Measurements from ENCODE around the gene ATOH1. TPM values are rescaled to one million over a fixed set of nuclear protein-coding genes. Genes with fewer than 3 reads are reported as not detected.

ATOH1 gene
- polyA plus RNA-seq, 3 donors = not detected

DNA sequence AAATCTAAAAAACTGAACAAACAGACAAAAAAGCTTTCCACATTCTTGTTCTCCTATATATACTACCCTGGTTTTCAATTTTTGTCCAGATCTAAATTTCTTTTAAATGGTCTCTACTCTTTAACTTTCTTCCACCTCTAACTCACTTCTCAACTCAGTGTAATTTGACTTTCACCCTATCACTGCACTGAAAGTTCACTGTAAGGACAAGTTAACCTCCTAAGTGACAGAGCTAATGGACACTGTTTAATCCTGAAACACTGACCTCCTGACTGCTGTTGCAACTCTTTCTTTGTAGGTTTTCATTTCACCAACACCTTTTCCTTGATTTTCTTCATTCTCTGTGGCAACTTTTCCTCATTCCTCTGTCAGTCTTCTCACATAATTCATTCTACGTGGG lies 50.0 kb downstream of the ATOH1 start:
- WGBS (ENCODE audit: insufficient coverage) = 100% methylated on average over 1 of the region's 1 CpG
- H3K4me1 ChIP-seq (ENCODE audit: control insufficient read depth in 1 of 2, insufficient read depth in 2 of 2, low read length in 2 of 2) = no peaks in the 10 kb centered on the region
- no peaks in the 10 kb centered on the region for H4K20me1 ChIP-seq (ENCODE audit: insufficient read depth, low read length)
- TF ChIP-seq, protein P1, sequence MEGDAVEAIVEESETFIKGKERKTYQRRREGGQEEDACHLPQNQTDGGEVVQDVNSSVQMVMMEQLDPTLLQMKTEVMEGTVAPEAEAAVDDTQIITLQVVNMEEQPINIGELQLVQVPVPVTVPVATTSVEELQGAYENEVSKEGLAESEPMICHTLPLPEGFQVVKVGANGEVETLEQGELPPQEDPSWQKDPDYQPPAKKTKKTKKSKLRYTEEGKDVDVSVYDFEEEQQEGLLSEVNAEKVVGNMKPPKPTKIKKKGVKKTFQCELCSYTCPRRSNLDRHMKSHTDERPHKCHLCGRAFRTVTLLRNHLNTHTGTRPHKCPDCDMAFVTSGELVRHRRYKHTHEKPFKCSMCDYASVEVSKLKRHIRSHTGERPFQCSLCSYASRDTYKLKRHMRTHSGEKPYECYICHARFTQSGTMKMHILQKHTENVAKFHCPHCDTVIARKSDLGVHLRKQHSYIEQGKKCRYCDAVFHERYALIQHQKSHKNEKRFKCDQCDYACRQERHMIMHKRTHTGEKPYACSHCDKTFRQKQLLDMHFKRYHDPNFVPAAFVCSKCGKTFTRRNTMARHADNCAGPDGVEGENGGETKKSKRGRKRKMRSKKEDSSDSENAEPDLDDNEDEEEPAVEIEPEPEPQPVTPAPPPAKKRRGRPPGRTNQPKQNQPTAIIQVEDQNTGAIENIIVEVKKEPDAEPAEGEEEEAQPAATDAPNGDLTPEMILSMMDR (IDR thresholded peaks at IDR 0.05) = no peak
- intact Hi-C loops (cut with micrococcal nuclease) = no loop called here
- no peak overlapping the region for H2AFZ ChIP-seq (ENCODE audit: insufficient read depth, low read depth, low read length, poor library complexity, severe bottlenecking)
- DNase-seq = no peak
- H3K9ac ChIP-seq (ENCODE audit: insufficient read depth, low read length, poor library complexity, severe bottlenecking) = no peak overlapping the region
- no peaks in the 10 kb centered on the region for H3K79me2 ChIP-seq (ENCODE audit: insufficient read depth, low read length)
- no peaks in the 10 kb centered on the region for H3K4me1 Mint-ChIP-seq
- H3K9me3 Mint-ChIP-seq = peaks cover 0 to 2% (median 0%) of the 10 kb centered on the region in 7 donors
- H3K4me3 ChIP-seq (replicated peaks in 1 of 3; ENCODE audit: low read depth in 2 of 3, low read length in 3 of 3) = no peak overlapping the region
- H3K27me3 Mint-ChIP-seq (ENCODE audit: low read depth in 3 of 3) = peaks cover 0 to 3% (median 0%) of the 10 kb centered on the region in 3 donors
- no peak overlapping the region for H3K4me3 Mint-ChIP-seq
- no peak overlapping the region for H3K27ac ChIP-seq (ENCODE audit: low read depth in 1 of 2, low read length in 2 of 2)
- H3K36me3 ChIP-seq (replicated peaks in 1 of 2; ENCODE audit: control insufficient read depth in 1 of 2, insufficient read depth in 2 of 2, low read length in 2 of 2) = no peaks in the 10 kb centered on the region
- H3K27ac Mint-ChIP-seq = no peak overlapping the region
- H3K9me3 ChIP-seq (replicated peaks in 1 of 2; ENCODE audit: control insufficient read depth in 1 of 2, insufficient read depth in 1 of 2, low read length in 2 of 2) = no peaks in the 10 kb centered on the region
- H3K36me3 Mint-ChIP-seq = no peaks in the 10 kb centered on the region
- no peaks in the 10 kb centered on the region for H3K27me3 ChIP-seq (ENCODE audit: control insufficient read depth in 2 of 2, insufficient read depth in 2 of 2, low read length in 2 of 2)
- no peak overlapping the region for H3K4me2 ChIP-seq (replicated peaks; ENCODE audit: extremely low read depth, low read length, poor library complexity, severe bottlenecking)

DNA sequence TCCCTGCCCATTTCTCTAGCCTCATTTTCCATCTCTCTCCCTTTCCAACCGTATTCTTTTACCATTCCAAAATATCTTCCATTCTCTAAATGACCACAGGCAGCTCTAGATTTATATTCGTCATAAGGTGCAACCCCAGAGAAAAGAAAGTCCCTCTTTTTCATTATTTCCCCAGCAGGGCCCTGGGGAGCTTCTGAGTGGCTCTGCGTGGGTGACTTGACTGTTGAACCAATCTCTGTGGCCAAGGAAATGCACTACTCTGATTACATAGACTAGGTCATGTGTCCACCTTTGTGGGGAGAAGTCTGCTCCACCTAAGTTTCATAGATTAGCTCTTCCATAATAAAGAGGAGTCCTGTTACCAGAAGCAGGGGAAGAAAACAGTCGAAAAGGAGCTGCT lies 51.4 kb downstream of the ATOH1 start:
- Histone ChIP-seq H3K4me3 (replicated peaks in 1 of 3; ENCODE audit: low read depth in 2 of 3, low read length in 3 of 3) (no peak overlapping the region), H3K36me3 (replicated peaks in 1 of 2; ENCODE audit: control insufficient read depth in 1 of 2, insufficient read depth in 2 of 2, low read length in 2 of 2) (no peaks in the 10 kb centered on the region), H3K9ac (ENCODE audit: insufficient read depth, low read length, poor library complexity, severe bottlenecking) (no peak overlapping the region), H3K79me2 (ENCODE audit: insufficient read depth, low read length) (no peaks in the 10 kb centered on the region), H3K27me3 (ENCODE audit: control insufficient read depth in 2 of 2, insufficient read depth in 2 of 2, low read length in 2 of 2) (no peaks in the 10 kb centered on the region), H4K20me1 (ENCODE audit: insufficient read depth, low read length) (no peaks in the 10 kb centered on the region), H3K27ac (ENCODE audit: low read depth in 1 of 2, low read length in 2 of 2) (no peak overlapping the region), H3K4me2 (replicated peaks; ENCODE audit: extremely low read depth, low read length, poor library complexity, severe bottlenecking) (no peak overlapping the region), H3K9me3 (replicated peaks in 1 of 2; ENCODE audit: control insufficient read depth in 1 of 2, insufficient read depth in 1 of 2, low read length in 2 of 2) (no peaks in the 10 kb centered on the region), H2AFZ (ENCODE audit: insufficient read depth, low read depth, low read length, poor library complexity, severe bottlenecking) (no peak overlapping the region), H3K4me1 (ENCODE audit: control insufficient read depth in 1 of 2, insufficient read depth in 2 of 2, low read length in 2 of 2) (no peaks in the 10 kb centered on the region)
- TF ChIP-seq, protein P1 (IDR thresholded peaks at IDR 0.05) = no peak
- Mint-ChIP-seq H3K4me3 (no peak overlapping the region), H3K4me1 (no peaks in the 10 kb centered on the region), H3K27me3 (ENCODE audit: low read depth in 3 of 3) (peaks cover 0 to 3% (median 0%) of the 10 kb centered on the region in 3 donors), H3K27ac (no peak overlapping the region), H3K36me3 (no peaks in the 10 kb centered on the region), H3K9me3 (peaks cover 0 to 2% (median 0%) of the 10 kb centered on the region in 7 donors)
- 80% methylated on average over 1 of the region's 4 CpGs for WGBS (ENCODE audit: insufficient coverage)
- no peak for DNase-seq
- intact Hi-C loops (cut with micrococcal nuclease) = no loop called here

Small RNA genes within 50 kb of the gene (small RNA-seq; reads per million reads assigned to genes)
- not detected for gene RNA5SP164 (ENCODE audit: insufficient read length, low read depth)

Data from CD14-positive monocyte (primary cell).